CD4-positive, CD25-positive, alpha-beta regulatory T cell (primary cell): ENCODE measurements around the gene PLEKHA8. TPM values are rescaled to one million over a fixed set of nuclear protein-coding genes. Genes with fewer than 3 reads are reported as not detected.

Experiments
- ATAC-seq, 2 donors: fragments of 150-1000 bp; cut with Tn5 transposase; one replicate each; pipeline ENCODE4 v1.10.0; 2021; ENCODE audit warnings: low read depth in 2 of 2, moderate number of reproducible peaks in 2 of 2, moderate library complexity in 1 of 2
- DNase-seq, 3 donors: peaks; one replicate each; pipeline versions ENCODE4 v3.0.0 to v3.0.0-alpha.2; 2012 to 2022; ENCODE audit warnings: mixed read lengths in 1 of 3
- H3K27ac ChIP-seq: one replicate; pipeline ENCODE4 v1.7.0; 2013; ENCODE audit warnings: mild to moderate bottlenecking, low read length; ENCODE audit not compliant: insufficient read depth, poor library complexity, severe bottlenecking
- H3K27me3 ChIP-seq: one replicate; pipeline ENCODE4 v1.7.0; 2013; ENCODE audit warnings: low read length; ENCODE audit not compliant: control insufficient read depth, insufficient read depth
- H3K36me3 ChIP-seq: one replicate; pipeline ENCODE4 v1.7.0; 2013; ENCODE audit warnings: mild to moderate bottlenecking, low read length, moderate library complexity; ENCODE audit not compliant: control insufficient read depth, insufficient read depth
- H3K4me1 ChIP-seq: 2 replicates; pipeline ENCODE4 v1.7.0; 2013; ENCODE audit warnings: mild to moderate bottlenecking, low read length; ENCODE audit not compliant: insufficient read depth, control insufficient read depth, poor library complexity, severe bottlenecking
- H3K4me3 ChIP-seq: one replicate; pipeline ENCODE4 v1.7.0; 2013; ENCODE audit warnings: low read depth, mild to moderate bottlenecking, low read length, moderate library complexity
- H3K9me3 ChIP-seq, 2 experiments: 1 replicate in 1 of 2; 2 replicates in 1 of 2; pipeline ENCODE4 v1.7.0; 2013; ENCODE audit warnings: low read length in 2 of 2, mild to moderate bottlenecking in 1 of 2, moderate library complexity in 1 of 2; ENCODE audit not compliant: control insufficient read depth in 2 of 2
- H3K27ac Mint-ChIP-seq, 3 donors: one replicate each; pipeline ENCODE4 v1.8.0; 2020 to 2022; ENCODE audit warnings: mild to moderate bottlenecking in 3 of 3, mixed read lengths in 3 of 3, moderate library complexity in 2 of 3
- H3K27me3 Mint-ChIP-seq: one replicate; pipeline ENCODE4 v1.8.0; 2022; ENCODE audit warnings: mild to moderate bottlenecking, mixed read lengths
- H3K36me3 Mint-ChIP-seq: one replicate; pipeline ENCODE4 v1.8.0; 2020; ENCODE audit warnings: mixed read lengths
- H3K4me1 Mint-ChIP-seq, 4 donors: one replicate each; pipeline ENCODE4 v1.8.0; 2020 to 2022; ENCODE audit warnings: mixed read lengths in 4 of 4, mild to moderate bottlenecking in 1 of 4
- H3K4me3 Mint-ChIP-seq, 4 donors: one replicate each; pipeline ENCODE4 v1.8.0; 2020 to 2022; ENCODE audit warnings: mild to moderate bottlenecking in 4 of 4, mixed read lengths in 4 of 4, moderate library complexity in 3 of 4
- H3K9me3 Mint-ChIP-seq, 7 donors: one replicate each; pipeline ENCODE4 v1.8.0; 2020 to 2022; ENCODE audit warnings: mixed read lengths in 7 of 7, mild to moderate bottlenecking in 3 of 7, moderate library complexity in 2 of 7
- polyA plus RNA-seq, 4 donors: library from polyadenylated mRNA; unstranded; fragments of 300-500 nt; fragmentation: Illumina TruSeq; gene quantifications; one replicate each; pipeline ENCODE4 v1.2.3, GENCODE V29; 2021
- total RNA-seq: library from RNA; stranded (reverse); gene quantifications from one replicate; pipeline ENCODE4 v1.2.3, GENCODE V29; 2022

PLEKHA8 gene, protein sequence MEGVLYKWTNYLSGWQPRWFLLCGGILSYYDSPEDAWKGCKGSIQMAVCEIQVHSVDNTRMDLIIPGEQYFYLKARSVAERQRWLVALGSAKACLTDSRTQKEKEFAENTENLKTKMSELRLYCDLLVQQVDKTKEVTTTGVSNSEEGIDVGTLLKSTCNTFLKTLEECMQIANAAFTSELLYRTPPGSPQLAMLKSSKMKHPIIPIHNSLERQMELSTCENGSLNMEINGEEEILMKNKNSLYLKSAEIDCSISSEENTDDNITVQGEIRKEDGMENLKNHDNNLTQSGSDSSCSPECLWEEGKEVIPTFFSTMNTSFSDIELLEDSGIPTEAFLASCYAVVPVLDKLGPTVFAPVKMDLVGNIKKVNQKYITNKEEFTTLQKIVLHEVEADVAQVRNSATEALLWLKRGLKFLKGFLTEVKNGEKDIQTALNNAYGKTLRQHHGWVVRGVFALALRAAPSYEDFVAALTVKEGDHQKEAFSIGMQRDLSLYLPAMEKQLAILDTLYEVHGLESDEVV
- total RNA-seq (15.2 TPM), polyA plus RNA-seq (1 to 10 TPM; 3.1 to 9.9 (median 5.9) TPM)

DNA sequence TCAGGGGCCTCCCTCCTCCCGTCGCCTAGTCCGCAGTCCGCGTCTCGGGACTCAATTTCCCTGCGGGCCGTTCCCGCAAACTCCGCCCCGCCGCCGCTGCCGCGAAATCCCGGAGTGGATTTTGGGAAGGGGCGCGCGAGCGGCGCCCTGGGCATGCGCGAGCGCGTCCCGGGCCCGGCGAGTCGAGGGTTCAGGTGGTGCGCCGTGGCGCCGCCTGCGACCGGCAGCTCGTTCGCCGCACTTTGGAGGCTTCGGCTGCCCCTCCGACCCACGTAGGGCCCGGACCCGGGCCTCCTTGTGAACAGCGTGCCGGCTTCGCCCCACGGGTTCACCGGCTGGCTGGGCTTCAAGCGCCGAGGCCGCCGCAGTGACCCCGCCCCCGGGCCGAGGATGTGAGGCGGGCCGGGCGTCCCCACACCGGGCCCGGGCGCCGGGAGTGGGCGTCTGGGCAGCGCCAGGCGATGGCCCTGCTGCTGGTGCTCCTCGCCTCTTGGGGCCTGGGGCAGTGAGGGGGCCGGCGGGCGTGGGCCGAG, at the start of gene PLEKHA8:
Gene PLEKHA8 (plus strand): TSS at position 197 of the 533 bp plus-strand sequence. CDS start 351 bp downstream, outside the sequence.
- Histone ChIP-seq H3K9me3 (no peaks in the 10 kb centered on the region), H3K4me3 (peak within 1 kb of the TSS; percentile 100), H3K4me1 (peaks cover 42% of the 10 kb centered on the region), H3K27ac (peak within 1 kb of the TSS; percentile 83), H3K36me3 (no peaks in the 10 kb centered on the region), H3K27me3 (no peaks in the 10 kb centered on the region)
- Mint-ChIP-seq H3K36me3 (peaks cover 3% of the 10 kb centered on the region), H3K27ac (peak within 1 kb of the TSS; percentile 64 to 94 (median 87)), H3K27me3 (no peaks in the 10 kb centered on the region), H3K4me1 (peaks cover 20 to 43% (median 34%) of the 10 kb centered on the region in 4 donors), H3K9me3 (no peaks in the 10 kb centered on the region), H3K4me3 (peak within 1 kb of the TSS in 2 of 4 donors; percentile 93 to 97)
- peak; percentile 37 to 43 for ATAC-seq
- peak; percentile 82 to 92 (median 90) for DNase-seq

- Mint-ChIP-seq H3K9me3 (no peaks in the 10 kb centered on the region), H3K4me1 (no peaks in the 10 kb centered on the region), H3K4me3 (no peak overlapping the region), H3K27ac (no peak overlapping the region), H3K27me3 (peaks cover 52% of the 10 kb centered on the region), H3K36me3 (no peaks in the 10 kb centered on the region)
- Histone ChIP-seq H3K27me3 (peaks cover 14% of the 10 kb centered on the region), H3K4me3 (no peak overlapping the region), H3K9me3 (no peaks in the 10 kb centered on the region), H3K4me1 (no peaks in the 10 kb centered on the region), H3K36me3 (no peaks in the 10 kb centered on the region), H3K27ac (no peak overlapping the region)
- DNase-seq, result no peak
- ATAC-seq, result no peak
Measured at GRCh38 chr7:29980151-29980550, 48.1 kb upstream of the PLEKHA8 start.

DNA sequence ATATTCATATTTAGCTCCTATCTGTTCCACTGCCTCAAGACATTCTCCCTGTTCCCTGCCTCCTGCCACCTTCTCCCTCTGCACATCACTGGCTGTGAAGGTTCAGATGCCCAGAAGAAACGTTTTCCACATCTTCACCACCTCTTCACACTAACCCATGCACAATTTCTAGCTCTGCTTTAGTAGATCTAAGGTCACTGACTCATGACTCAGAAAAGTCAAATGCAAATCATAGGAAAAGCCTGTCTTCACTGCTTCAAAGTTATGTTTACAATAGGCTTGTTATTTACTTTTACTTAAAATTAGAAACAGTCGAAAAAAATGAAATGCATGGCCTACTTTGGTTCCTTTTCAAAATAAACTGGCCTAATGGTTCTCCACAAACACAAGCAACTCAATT, 41.1 kb upstream of the PLEKHA8 start:
- Histone ChIP-seq H3K27ac (no peak overlapping the region), H3K4me3 (no peak overlapping the region), H3K27me3 (peaks cover 37% of the 10 kb centered on the region), H3K36me3 (no peaks in the 10 kb centered on the region), H3K9me3 (peaks cover 0 to 2% of the 10 kb centered on the region in 2 experiments), H3K4me1 (peaks cover 11% of the 10 kb centered on the region)
- no peaks in the 10 kb centered on the region for H3K36me3 Mint-ChIP-seq
- DNase-seq (no peak), ATAC-seq (no peak)
- H3K4me1 Mint-ChIP-seq, result peaks cover 0 to 17% (median 2%) of the 10 kb centered on the region in 4 donors
- H3K9me3 Mint-ChIP-seq, result peaks cover 0 to 8% (median 3%) of the 10 kb centered on the region in 7 donors
- peaks cover 61% of the 10 kb centered on the region for H3K27me3 Mint-ChIP-seq
- no peak overlapping the region for H3K27ac Mint-ChIP-seq
- peak overlapping the region in 1 of 4 donors; percentile 70 for H3K4me3 Mint-ChIP-seq

GRCh38 chr7:29987811-29988317, 40.3 kb upstream of the PLEKHA8 start:
- no peak for DNase-seq
- H3K9me3 ChIP-seq, result peaks cover 5 to 9% of the 10 kb centered on the region in 2 experiments

GRCh38 chr7:29988424-29989256, 39.6 kb upstream of the PLEKHA8 start:
- Mint-ChIP-seq H3K4me1 (peaks cover 0 to 17% (median 2%) of the 10 kb centered on the region in 4 donors), H3K27ac (peak overlapping the region in 1 of 3 donors; percentile 44), H3K9me3 (peaks cover 0 to 21% (median 4%) of the 10 kb centered on the region in 7 donors), H3K36me3 (no peaks in the 10 kb centered on the region), H3K4me3 (peak overlapping the region; percentile 70 to 93 (median 84)), H3K27me3 (peaks cover 65% of the 10 kb centered on the region)
- Histone ChIP-seq H3K4me3 (peak overlapping the region; percentile 30), H3K9me3 (peaks cover 13 to 16% of the 10 kb centered on the region in 2 experiments), H3K27me3 (peaks cover 41% of the 10 kb centered on the region), H3K4me1 (peaks cover 11% of the 10 kb centered on the region), H3K27ac (no peak overlapping the region), H3K36me3 (no peaks in the 10 kb centered on the region)
- DNase-seq (peak in 2 of 3 donors; percentile 6 to 17), ATAC-seq (peak; percentile 27 to 52)

More at GRCh38 chr7:29987811-29988317, 40.3 kb upstream of the PLEKHA8 start:
- H3K4me3 ChIP-seq, result no peak overlapping the region
- no peak overlapping the region for H3K27ac ChIP-seq
- Mint-ChIP-seq H3K27me3 (peaks cover 68% of the 10 kb centered on the region), H3K36me3 (no peaks in the 10 kb centered on the region), H3K4me1 (peaks cover 0 to 17% (median 2%) of the 10 kb centered on the region in 4 donors), H3K9me3 (peaks cover 0 to 15% (median 4%) of the 10 kb centered on the region in 7 donors), H3K4me3 (peak overlapping the region; percentile 16 to 84 (median 77)), H3K27ac (no peak overlapping the region)
- no peak for ATAC-seq
- H3K4me1 ChIP-seq, result peaks cover 11% of the 10 kb centered on the region
- peaks cover 39% of the 10 kb centered on the region for H3K27me3 ChIP-seq
- H3K36me3 ChIP-seq, result no peaks in the 10 kb centered on the region

DNA sequence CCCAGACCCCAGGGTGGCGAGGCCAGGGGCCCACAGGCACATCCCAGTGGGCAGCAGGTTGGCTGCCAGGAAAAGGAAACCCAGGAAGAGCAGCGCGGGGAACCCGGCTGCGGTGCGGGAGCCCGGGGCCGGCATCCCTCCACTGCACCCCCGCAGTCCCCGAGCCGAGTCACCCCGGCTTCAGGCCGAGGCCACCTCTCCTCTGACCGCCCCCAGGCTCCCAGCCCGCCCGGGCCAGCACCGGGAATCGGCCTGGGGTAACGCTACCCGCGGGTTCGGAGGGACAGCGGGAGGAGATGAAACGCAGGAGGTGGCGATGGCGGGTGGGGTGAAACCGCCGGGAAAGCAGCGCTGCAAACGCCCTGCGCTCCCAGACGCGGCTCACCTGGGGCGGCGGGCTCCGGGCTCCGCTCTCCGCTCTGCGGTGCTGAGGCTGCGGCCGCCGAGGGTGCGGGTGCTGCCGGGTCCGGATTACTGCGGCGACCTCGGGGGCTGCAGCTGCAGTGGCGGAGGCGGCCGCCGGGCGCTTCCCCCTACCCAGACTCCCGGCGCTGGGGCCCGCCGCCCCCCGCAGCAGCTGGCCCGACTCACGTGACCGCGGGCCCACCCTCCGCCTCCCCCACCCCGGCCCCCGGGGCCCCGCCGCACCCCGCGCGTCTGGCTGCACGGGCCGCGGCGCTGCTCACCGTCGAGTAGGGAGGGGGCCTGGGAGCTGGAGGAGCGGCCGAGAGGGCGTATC, 38.8 kb upstream of the PLEKHA8 start, which contains the start of gene SCRN1:
Gene SCRN1 (minus strand): TSS at position 545 of the 739 bp plus-strand sequence. CDS start 20,734 bp downstream, outside the sequence.
- Mint-ChIP-seq H3K27ac (peak within 1 kb of the TSS in 1 of 3 donors; percentile 44), H3K36me3 (no peaks in the 10 kb centered on the region), H3K9me3 (peaks cover 0 to 21% (median 4%) of the 10 kb centered on the region in 7 donors), H3K4me1 (peaks cover 0 to 17% (median 2%) of the 10 kb centered on the region in 4 donors), H3K27me3 (peaks cover 65% of the 10 kb centered on the region), H3K4me3 (peak within 1 kb of the TSS; percentile 70 to 93 (median 84))
- Histone ChIP-seq H3K4me1 (peaks cover 11% of the 10 kb centered on the region), H3K9me3 (peaks cover 13 to 22% of the 10 kb centered on the region in 2 experiments), H3K4me3 (peak within 1 kb of the TSS; percentile 30), H3K27ac (no peak within 1 kb of the TSS), H3K36me3 (no peaks in the 10 kb centered on the region), H3K27me3 (peaks cover 39% of the 10 kb centered on the region)
- DNase-seq (peak in 1 of 3 donors; percentile 13), ATAC-seq (peak; percentile 18 to 35)
